Measurements from ENCODE around the gene HIGD2A.

The HIGD2A gene, protein sequence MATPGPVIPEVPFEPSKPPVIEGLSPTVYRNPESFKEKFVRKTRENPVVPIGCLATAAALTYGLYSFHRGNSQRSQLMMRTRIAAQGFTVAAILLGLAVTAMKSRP

DNA sequence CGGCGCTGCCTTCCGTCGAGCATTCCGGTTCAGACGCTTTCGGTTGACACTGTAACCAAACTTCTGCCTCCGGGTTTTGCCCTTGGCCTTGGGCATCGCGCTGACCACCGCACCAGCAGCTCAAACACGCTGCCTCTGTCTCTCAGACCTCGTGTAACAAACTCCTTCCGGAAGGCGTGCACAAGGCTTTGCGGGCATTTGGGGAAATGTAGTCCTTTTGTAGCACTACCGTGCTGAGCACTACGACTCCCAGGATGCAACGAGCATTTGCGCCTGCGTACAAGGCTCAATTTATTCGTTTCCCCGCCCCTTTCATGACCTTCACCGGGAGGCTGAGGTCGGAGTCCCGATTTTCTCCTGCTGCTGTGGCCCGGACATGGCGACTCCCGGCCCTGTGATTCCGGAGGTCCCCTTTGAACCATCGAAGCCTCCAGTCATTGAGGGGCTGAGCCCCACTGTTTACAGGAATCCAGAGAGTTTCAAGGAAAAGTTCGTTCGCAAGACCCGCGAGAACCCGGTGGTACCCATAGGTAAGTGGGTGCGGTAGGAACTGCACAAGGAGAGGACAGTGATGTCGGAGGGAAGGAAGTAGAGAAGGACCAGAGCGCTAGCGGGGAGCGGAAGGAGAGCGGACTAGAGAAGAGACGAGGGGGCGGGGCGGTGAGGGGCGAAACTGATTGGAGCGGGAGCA, at the start of gene HIGD2A, which contains the start of gene NOP16:
HIGD2A (plus strand) TSS at position 308 of the 691 bp plus-strand sequence; CDS start at position 377, 69 bp downstream.
NOP16 (minus strand) TSS at position 155 of the 691 bp plus-strand sequence; CDS start at position 96, 59 bp downstream.
- H3K4me1 ChIP-seq (ENCODE audit: control insufficient read depth, insufficient read depth, low read length): peaks cover 2% of the 10 kb centered on the region
- H3K9me3 ChIP-seq (ENCODE audit: control insufficient read depth, insufficient read depth, low read length): no peaks in the 10 kb centered on the region
- H3K27me3 ChIP-seq (ENCODE audit: control insufficient read depth, insufficient read depth, low read length): no peaks in the 10 kb centered on the region
- peak within 1 kb of the TSS; percentile 92 for H3K9ac ChIP-seq (ENCODE audit: low read depth, low read length)
- H3K36me3 ChIP-seq (ENCODE audit: control insufficient read depth, insufficient read depth, low read length): peaks cover 27% of the 10 kb centered on the region
- H3K4me3 ChIP-seq (ENCODE audit: low read depth, low read length): peak within 1 kb of the TSS; percentile 95

DNA sequence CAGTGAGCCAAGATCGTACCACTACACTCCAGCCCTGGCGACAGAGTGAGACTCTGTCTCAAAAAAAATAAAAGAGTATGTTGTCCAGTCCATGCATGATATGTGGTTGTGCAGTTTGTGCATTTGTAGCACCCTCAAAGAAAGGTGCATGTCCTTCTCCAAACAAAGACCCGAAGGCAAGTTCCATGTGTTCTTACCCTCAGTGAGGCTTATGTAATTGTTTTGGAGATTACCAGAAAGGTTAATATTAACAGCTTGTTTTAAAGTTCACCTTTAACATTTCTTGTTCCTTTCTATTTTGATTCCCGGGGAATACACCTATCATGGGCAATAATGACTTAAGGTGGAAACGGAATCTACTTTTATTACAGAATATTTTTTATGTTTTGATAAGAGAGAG, 49.2 kb upstream of the HIGD2A start:
- Histone ChIP-seq H3K9ac (ENCODE audit: low read depth, low read length) (no peak overlapping the region), H3K4me3 (ENCODE audit: low read depth, low read length) (no peak overlapping the region), H3K4me1 (ENCODE audit: control insufficient read depth, insufficient read depth, low read length) (no peaks in the 10 kb centered on the region), H3K9me3 (ENCODE audit: control insufficient read depth, insufficient read depth, low read length) (no peaks in the 10 kb centered on the region), H3K36me3 (ENCODE audit: control insufficient read depth, insufficient read depth, low read length) (no peaks in the 10 kb centered on the region), H3K27me3 (ENCODE audit: control insufficient read depth, insufficient read depth, low read length) (no peaks in the 10 kb centered on the region)

DNA sequence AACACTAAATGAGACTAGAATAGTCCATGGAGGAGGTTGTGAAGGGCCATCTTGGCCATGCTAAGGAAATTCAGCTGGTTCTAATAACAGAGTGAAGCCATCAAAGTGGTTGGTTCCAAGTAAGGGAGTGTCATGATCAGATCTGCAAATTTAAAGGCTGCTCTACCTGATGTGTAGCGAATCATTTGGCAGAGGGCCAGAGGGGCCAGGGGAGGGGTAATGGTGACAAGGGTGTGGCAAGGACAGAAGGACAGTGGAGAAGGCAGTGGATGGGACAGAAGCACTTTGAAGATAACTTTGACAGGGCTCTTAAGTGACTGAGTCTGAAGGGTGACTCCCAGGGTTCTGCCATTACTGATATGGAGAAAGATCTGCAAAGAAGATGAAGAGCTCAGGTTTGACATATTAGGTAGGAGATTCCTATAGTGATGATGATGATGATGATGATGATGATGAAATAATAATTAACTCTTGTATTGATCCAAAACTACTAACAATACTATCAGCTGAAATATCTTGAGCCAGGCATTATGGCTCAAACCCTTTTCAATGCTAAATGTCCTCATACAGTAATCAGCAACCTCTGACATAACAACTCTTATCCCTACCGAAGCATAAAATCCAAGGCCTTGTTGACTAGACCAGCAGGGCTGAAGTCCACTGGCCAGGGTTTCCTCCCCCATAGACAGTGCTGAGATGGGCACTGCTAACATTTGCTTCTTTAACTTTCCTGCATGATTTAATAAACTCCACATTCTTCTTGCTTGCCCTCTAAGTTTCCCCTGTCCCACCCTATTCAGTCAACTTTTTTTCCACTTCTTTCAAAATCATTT, 47.0 kb upstream of the HIGD2A start:
- Histone ChIP-seq H3K36me3 (ENCODE audit: control insufficient read depth, insufficient read depth, low read length) (no peaks in the 10 kb centered on the region), H3K4me3 (ENCODE audit: low read depth, low read length) (no peak overlapping the region), H3K27me3 (ENCODE audit: control insufficient read depth, insufficient read depth, low read length) (no peaks in the 10 kb centered on the region), H3K4me1 (ENCODE audit: control insufficient read depth, insufficient read depth, low read length) (no peaks in the 10 kb centered on the region), H3K9ac (ENCODE audit: low read depth, low read length) (no peak overlapping the region), H3K9me3 (ENCODE audit: control insufficient read depth, insufficient read depth, low read length) (no peaks in the 10 kb centered on the region)

DNA sequence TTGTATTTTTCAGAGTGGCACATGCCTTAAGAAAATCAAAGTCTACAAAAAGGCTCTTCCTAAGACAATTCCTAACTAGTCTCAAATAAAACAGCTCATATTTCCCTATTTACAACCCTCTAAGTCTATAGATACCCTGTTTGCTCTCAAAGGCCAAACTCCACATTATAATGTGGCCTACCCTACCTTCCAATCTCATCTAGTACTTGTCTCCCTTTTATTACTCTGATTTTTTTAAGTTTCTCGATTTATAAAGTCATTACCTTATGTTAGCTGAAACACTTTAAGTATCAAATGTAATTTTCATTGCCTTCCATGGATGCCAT, 46.4 kb upstream of the HIGD2A start:
- Histone ChIP-seq H3K9ac (ENCODE audit: low read depth, low read length) (no peak overlapping the region), H3K4me1 (ENCODE audit: control insufficient read depth, insufficient read depth, low read length) (no peaks in the 10 kb centered on the region), H3K9me3 (ENCODE audit: control insufficient read depth, insufficient read depth, low read length) (no peaks in the 10 kb centered on the region), H3K4me3 (ENCODE audit: low read depth, low read length) (no peak overlapping the region), H3K36me3 (ENCODE audit: control insufficient read depth, insufficient read depth, low read length) (peaks cover 2% of the 10 kb centered on the region), H3K27me3 (ENCODE audit: control insufficient read depth, insufficient read depth, low read length) (no peaks in the 10 kb centered on the region)

DNA sequence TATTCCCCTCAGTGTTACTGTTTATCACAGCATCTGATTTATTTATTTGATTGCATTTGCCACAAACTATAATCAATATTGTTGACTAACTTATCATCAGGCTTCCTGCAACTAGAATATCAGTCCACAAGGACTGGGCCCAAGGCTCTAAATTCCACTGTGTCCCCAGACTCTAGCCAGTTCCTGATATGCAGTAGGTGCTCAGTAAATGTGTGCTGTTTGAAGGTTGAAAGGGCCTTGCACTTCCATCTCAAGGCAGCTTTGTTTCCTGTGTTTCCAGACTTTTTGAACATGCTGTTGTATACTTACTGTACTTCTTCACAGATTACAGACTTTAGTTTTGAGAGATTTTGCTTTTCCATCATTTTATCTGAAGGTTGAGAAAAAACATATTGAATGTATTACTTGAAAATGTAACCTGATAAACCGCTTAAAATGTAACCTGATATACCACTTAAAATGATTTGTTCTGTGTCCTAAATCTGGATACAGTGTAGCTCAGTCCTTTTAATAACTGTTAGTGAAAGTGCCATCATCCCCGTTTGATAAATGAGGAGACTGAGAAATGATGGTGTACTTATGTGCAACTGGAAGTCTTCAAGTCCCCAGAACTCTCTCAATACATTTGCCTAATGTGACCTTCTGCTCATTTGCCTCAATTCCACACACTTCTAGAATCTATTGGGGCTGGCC, 45.6 kb upstream of the HIGD2A start:
- H3K9ac ChIP-seq (ENCODE audit: low read depth, low read length): no peak overlapping the region
- H3K36me3 ChIP-seq (ENCODE audit: control insufficient read depth, insufficient read depth, low read length): peaks cover 2% of the 10 kb centered on the region
- no peaks in the 10 kb centered on the region for H3K27me3 ChIP-seq (ENCODE audit: control insufficient read depth, insufficient read depth, low read length)
- no peak overlapping the region for H3K4me3 ChIP-seq (ENCODE audit: low read depth, low read length)
- no peaks in the 10 kb centered on the region for H3K9me3 ChIP-seq (ENCODE audit: control insufficient read depth, insufficient read depth, low read length)
- no peaks in the 10 kb centered on the region for H3K4me1 ChIP-seq (ENCODE audit: control insufficient read depth, insufficient read depth, low read length)

DNA sequence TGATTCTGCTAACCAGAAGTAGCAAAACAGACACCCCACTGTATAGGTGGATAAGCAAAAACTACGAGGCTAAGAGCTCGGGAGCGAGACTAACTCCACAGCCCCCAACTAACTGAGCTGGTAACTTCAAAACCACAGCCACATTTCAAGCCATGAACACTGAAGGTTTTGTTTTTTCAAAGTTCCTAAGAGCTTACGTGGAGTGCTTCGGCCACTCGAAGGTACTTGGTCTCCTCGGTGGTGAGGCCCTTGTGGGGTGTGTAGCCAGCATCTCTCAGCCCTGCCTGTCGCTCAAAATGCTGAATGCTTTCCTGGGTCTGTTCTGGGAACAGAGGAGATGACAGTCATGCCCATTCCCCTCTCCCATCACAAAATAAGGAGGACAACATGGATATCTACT, 38.1 kb upstream of the HIGD2A start:
- Histone ChIP-seq H3K27me3 (ENCODE audit: control insufficient read depth, insufficient read depth, low read length) (no peaks in the 10 kb centered on the region), H3K9me3 (ENCODE audit: control insufficient read depth, insufficient read depth, low read length) (no peaks in the 10 kb centered on the region), H3K4me1 (ENCODE audit: control insufficient read depth, insufficient read depth, low read length) (no peaks in the 10 kb centered on the region), H3K9ac (ENCODE audit: low read depth, low read length) (no peak overlapping the region), H3K4me3 (ENCODE audit: low read depth, low read length) (no peak overlapping the region), H3K36me3 (ENCODE audit: control insufficient read depth, insufficient read depth, low read length) (peaks cover 33% of the 10 kb centered on the region)

DNA sequence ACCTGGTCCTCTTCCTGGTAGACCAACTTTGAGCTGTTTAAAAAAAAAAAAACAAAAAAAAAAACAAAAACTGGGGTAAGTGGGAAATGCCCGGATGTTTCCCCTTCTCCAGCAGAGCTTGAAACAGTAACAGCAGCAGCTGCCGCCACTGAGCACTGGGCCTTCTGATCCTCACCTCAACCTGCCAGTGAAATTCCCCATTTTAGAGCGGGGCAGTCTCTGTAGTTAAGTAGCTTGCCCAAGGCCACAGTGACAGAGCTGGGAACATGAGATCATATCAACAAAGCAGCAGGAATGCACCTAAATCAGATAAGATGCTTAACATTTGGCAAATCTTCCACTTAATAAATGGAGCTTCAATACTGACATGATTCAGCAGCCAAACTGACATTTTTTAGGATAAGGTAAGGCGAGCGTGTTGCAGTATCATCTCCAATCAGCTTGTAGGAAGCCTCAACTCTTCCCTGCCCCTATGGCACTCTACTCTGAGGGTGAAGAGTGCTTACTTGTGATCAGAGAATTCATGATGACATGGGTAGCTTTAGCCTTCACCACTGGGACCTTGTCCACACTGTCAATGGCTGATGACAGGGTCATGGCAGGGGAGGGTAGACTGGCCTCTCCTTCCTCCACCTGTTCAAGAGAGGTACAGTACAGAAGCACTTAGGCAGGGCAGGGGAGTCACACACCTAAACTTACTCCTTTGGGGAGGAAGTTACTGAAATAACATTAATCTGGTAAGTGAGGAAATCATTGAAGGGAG, 36.3 kb upstream of the HIGD2A start:
- Histone ChIP-seq H3K36me3 (ENCODE audit: control insufficient read depth, insufficient read depth, low read length) (peaks cover 31% of the 10 kb centered on the region), H3K27me3 (ENCODE audit: control insufficient read depth, insufficient read depth, low read length) (no peaks in the 10 kb centered on the region), H3K9me3 (ENCODE audit: control insufficient read depth, insufficient read depth, low read length) (no peaks in the 10 kb centered on the region), H3K4me3 (ENCODE audit: low read depth, low read length) (no peak overlapping the region), H3K4me1 (ENCODE audit: control insufficient read depth, insufficient read depth, low read length) (no peaks in the 10 kb centered on the region), H3K9ac (ENCODE audit: low read depth, low read length) (no peak overlapping the region)

DNA sequence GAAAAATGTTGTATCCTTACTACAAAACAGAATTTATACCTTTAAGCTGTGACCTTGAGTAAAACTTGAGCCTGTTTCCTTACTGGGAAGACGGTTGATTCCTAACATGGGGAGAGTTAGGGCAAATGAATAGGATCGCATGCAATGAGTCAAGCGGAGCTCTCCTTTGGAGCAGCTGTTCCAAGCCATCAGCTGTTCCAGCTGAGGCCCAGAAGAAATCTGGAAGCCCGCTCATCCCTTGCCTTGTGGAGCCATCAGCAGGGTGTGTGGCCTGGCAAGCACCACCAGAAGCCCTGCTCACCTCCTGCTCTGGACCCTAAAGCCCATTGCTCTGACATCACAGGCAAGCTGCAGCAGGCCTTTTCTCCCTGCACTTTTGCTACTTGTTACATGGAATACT, 35.0 kb upstream of the HIGD2A start:
- no peaks in the 10 kb centered on the region for H3K9me3 ChIP-seq (ENCODE audit: control insufficient read depth, insufficient read depth, low read length)
- H3K36me3 ChIP-seq (ENCODE audit: control insufficient read depth, insufficient read depth, low read length): peaks cover 32% of the 10 kb centered on the region
- H3K4me3 ChIP-seq (ENCODE audit: low read depth, low read length): no peak overlapping the region
- no peaks in the 10 kb centered on the region for H3K27me3 ChIP-seq (ENCODE audit: control insufficient read depth, insufficient read depth, low read length)
- H3K9ac ChIP-seq (ENCODE audit: low read depth, low read length): no peak overlapping the region
- H3K4me1 ChIP-seq (ENCODE audit: control insufficient read depth, insufficient read depth, low read length): no peaks in the 10 kb centered on the region

DNA sequence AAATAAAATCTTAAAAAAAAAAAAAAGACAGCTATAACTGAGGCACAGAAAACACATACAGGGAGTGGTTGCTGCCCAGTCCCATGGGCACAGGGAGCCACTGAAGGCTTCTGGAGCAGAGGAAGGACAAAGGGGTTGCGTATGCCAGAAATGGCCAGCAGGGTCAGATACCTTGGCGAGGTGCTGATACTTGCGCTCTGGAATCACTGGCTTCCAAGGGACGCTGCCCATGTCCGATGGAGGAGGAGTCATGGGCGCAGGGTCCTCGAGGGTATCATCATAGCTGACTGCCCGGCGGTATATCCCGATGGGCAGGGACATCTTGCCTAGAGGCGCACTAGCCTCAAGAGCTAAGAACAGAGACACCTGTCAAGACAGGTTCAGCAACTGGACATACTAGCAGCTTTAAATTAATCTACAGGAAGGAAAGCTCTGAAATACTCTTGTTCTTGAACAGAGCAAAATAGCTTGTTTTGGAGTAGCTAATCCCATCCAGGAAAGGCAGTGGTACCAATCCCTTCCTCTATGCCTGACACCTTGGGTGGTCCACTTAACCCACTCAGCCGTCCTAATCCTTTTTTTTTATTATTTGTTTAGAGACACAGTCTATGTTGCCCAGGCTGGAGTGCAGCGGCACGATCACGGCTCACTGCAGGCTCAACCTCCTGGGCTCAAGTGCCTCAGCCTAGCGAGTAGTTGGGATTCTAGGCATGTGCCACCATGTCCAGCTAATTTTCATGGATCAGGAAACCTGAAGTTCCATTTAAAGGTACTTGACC, 33.0 kb upstream of the HIGD2A start:
- Histone ChIP-seq H3K27me3 (ENCODE audit: control insufficient read depth, insufficient read depth, low read length) (no peaks in the 10 kb centered on the region), H3K4me1 (ENCODE audit: control insufficient read depth, insufficient read depth, low read length) (no peaks in the 10 kb centered on the region), H3K9me3 (ENCODE audit: control insufficient read depth, insufficient read depth, low read length) (no peaks in the 10 kb centered on the region), H3K36me3 (ENCODE audit: control insufficient read depth, insufficient read depth, low read length) (peaks cover 23% of the 10 kb centered on the region), H3K4me3 (ENCODE audit: low read depth, low read length) (no peak overlapping the region), H3K9ac (ENCODE audit: low read depth, low read length) (no peak overlapping the region)

DNA sequence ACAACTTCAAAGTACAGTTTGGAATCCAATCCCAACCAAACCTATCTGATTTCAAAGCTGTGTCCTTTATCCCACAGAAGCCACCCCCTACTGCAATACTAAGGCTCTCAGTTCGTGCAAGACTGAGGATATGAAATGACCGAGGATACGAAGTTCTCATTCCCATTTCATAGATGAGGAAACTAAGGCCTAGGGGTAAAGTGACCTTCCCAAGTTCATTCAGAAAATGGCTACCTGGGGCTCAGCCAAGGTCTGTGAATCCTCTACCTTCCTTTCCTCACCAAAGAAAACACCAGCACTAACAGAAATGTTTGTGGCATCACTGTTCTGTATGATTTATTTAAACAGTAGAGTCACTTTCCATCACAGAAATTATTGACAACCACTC, 32.4 kb upstream of the HIGD2A start:
- Histone ChIP-seq H3K4me3 (ENCODE audit: low read depth, low read length) (no peak overlapping the region), H3K4me1 (ENCODE audit: control insufficient read depth, insufficient read depth, low read length) (no peaks in the 10 kb centered on the region), H3K9ac (ENCODE audit: low read depth, low read length) (no peak overlapping the region), H3K36me3 (ENCODE audit: control insufficient read depth, insufficient read depth, low read length) (peaks cover 23% of the 10 kb centered on the region), H3K9me3 (ENCODE audit: control insufficient read depth, insufficient read depth, low read length) (no peaks in the 10 kb centered on the region), H3K27me3 (ENCODE audit: control insufficient read depth, insufficient read depth, low read length) (no peaks in the 10 kb centered on the region)

Measured in iPS-15b (cell line).